HCT116 (cell line): Measurements from ENCODE around the gene ZNF630. TPM values are rescaled to one million over a fixed set of nuclear protein-coding genes. Genes with fewer than 3 reads are reported as not detected.
A peak's percentile ranks its signal among the peaks of the same experiment; 100 is the strongest.

Experiments used
- ATAC-seq: fragments of 200-7000 bp; cut with Tn5 transposase; 2 replicates; pipeline ENCODE4 v1.9.1; 2020; ENCODE audit warnings: mild to moderate bottlenecking, moderate library complexity
- BruUV-seq: library from RNA; stranded (reverse); fragments of 400-500 nt; replicated peaks from 2 replicates; lab custom pipeline; 2021; lab: Mats Ljungman, UMichigan
- CTCF ChIA-PET: fragments of 300-600 bp; sonication (Branson Sonifier 250); formaldehyde crosslinking; loops from one replicate; lab custom pipeline; 2021; ENCODE audit warnings: antibody characterized with exemption; lab: Charles Lee
- POLR2A ChIA-PET: fragments of 300-600, 350-600 bp; sonication (Branson Sonifier 250); formaldehyde crosslinking; loops from one replicate; lab custom pipeline; 2021; ENCODE audit warnings: antibody characterized with exemption; lab: Charles Lee
- RAD21 ChIA-PET, 2 experiments: fragments of 300-600 bp; sonication (Branson Sonifier 250); formaldehyde crosslinking; loops; one replicate each; lab custom pipeline; 2023; ENCODE audit warnings: low total read pairs in 2 of 2; ENCODE audit not compliant: uncharacterized antibody in 2 of 2, unreplicated experiment in 2 of 2, low non-redundant PET in 1 of 2; lab: Charles Lee
- DNase-seq: peaks from one replicate; pipeline ENCODE4 v3.0.0-alpha.2; 2010; ENCODE audit warnings: low read depth, low spot score
- H2AFZ ChIP-seq: fragments of 200-600 bp; shearing (Covaris generic), sonication (generic); 2 replicates; pipeline ENCODE4 v1.6.1; 2017; ENCODE audit warnings: low read depth, mixed run types, mixed read lengths, antibody characterized with exemption, low read length; ENCODE audit not compliant: poor library complexity, severe bottlenecking
- H3K27ac ChIP-seq: 2 replicates; pipeline ENCODE4 v1.5.1; 2012; ENCODE audit warnings: low read depth, low read length
- H3K27me3 ChIP-seq: fragments of 200-600 bp; sonication (generic); 2 replicates; pipeline ENCODE4 v1.6.1; 2016; ENCODE audit warnings: mixed run types, low read length, mixed read lengths; ENCODE audit not compliant: insufficient read depth
- H3K36me3 ChIP-seq, 2 experiments: fragments of 200-500 bp in 1 of 2; fragments of 200-600 bp in 1 of 2; sonication (Bioruptor generic) in 1 of 2; sonication (generic) in 1 of 2; 2 replicates each; pipeline versions ENCODE4 v1.5.1 to v1.6.1; 2014 to 2016; ENCODE audit warnings: low read length in 2 of 2, inconsistent platforms in 1 of 2, mixed read lengths in 1 of 2, mixed run types in 1 of 2; ENCODE audit not compliant: insufficient read depth in 2 of 2, control insufficient read depth in 1 of 2
- H3K4me1 ChIP-seq, 2 experiments: fragments of 200-600 bp in 1 of 2; sonication (generic) in 1 of 2; 2 replicates each; pipeline versions ENCODE4 v1.5.1 to v1.6.1; 2012 to 2017; ENCODE audit warnings: low read length in 2 of 2, inconsistent platforms in 1 of 2, mild to moderate bottlenecking in 1 of 2, mixed read lengths in 1 of 2, mixed run types in 1 of 2, moderate library complexity in 1 of 2; ENCODE audit not compliant: insufficient read depth in 2 of 2, control insufficient read depth in 1 of 2
- H3K4me2 ChIP-seq: fragments of 200-600 bp; sonication (generic); 2 replicates; pipeline ENCODE4 v1.6.1; 2017; ENCODE audit warnings: mixed run types, low read length, mixed read lengths
- H3K4me3 ChIP-seq, 2 experiments: fragments of 200-600 bp in 1 of 2; sonication (generic) in 1 of 2; replicated peaks in 1 of 2; 2 replicates each; pipeline ENCODE4 v1.5.1; 2011 to 2016; ENCODE audit warnings: low read length in 2 of 2, control low read depth in 1 of 2, low read depth in 1 of 2, mild to moderate bottlenecking in 1 of 2, mixed read lengths in 1 of 2, mixed run types in 1 of 2
- H3K79me2 ChIP-seq: fragments of 200-600 bp; sonication (generic); 2 replicates; pipeline ENCODE4 v1.6.1; 2017; ENCODE audit warnings: mild to moderate bottlenecking, mixed run types, low read length, moderate library complexity, mixed read lengths; ENCODE audit not compliant: insufficient read depth
- H3K9ac ChIP-seq: fragments of 200-600 bp; sonication (generic); 2 replicates; pipeline ENCODE4 v1.6.1; 2016; ENCODE audit warnings: low read length, mixed read lengths
- H3K9me2 ChIP-seq: fragments of 200-600 bp; sonication (generic), shearing (Covaris generic); 2 replicates; pipeline ENCODE4 v1.6.1; 2017; ENCODE audit warnings: mixed run types, mild to moderate bottlenecking, moderate library complexity; ENCODE audit not compliant: insufficient read depth
- H3K9me3 ChIP-seq, 2 experiments: fragments of 200-500 bp in 1 of 2; fragments of 200-600 bp in 1 of 2; sonication (Bioruptor generic) in 1 of 2; sonication (generic) in 1 of 2; 2 replicates each; pipeline ENCODE4 v1.6.1; 2014 to 2017; ENCODE audit warnings: low read length in 2 of 2, mixed read lengths in 2 of 2, inconsistent platforms in 1 of 2, low read depth in 1 of 2, mild to moderate bottlenecking in 1 of 2, mixed run types in 1 of 2, moderate library complexity in 1 of 2; ENCODE audit not compliant: control insufficient read depth in 1 of 2, insufficient read depth in 1 of 2
- H4K20me1 ChIP-seq: fragments of 200-600 bp; sonication (generic), shearing (Covaris generic); 2 replicates; pipeline ENCODE4 v1.6.1; 2017; ENCODE audit warnings: mixed run types, mild to moderate bottlenecking, moderate library complexity; ENCODE audit not compliant: insufficient read depth
- CBX3 ChIP-seq: IDR thresholded peaks from 2 replicates; pipeline ENCODE4 v1.6.1; 2012; ENCODE audit warnings: low read depth
- CEBPB ChIP-seq: IDR thresholded peaks from 2 replicates; pipeline ENCODE4 v1.6.1; 2012; ENCODE audit warnings: low read depth
- EGR1 ChIP-seq: IDR thresholded peaks from 2 replicates; pipeline ENCODE4 v1.6.1; 2012; ENCODE audit warnings: low read depth
- ELF1 ChIP-seq: IDR thresholded peaks from 2 replicates; pipeline ENCODE4 v1.6.1; 2012; ENCODE audit warnings: low read depth, borderline replicate concordance
- EZH2 ChIP-seq: fragments of 200-600 bp; sonication (generic); IDR thresholded peaks from 2 replicates; pipeline ENCODE4 v1.6.1; 2017; ENCODE audit warnings: antibody characterized with exemption, mixed run types
- EZH2phosphoT487 ChIP-seq: fragments of 200-600 bp; IDR thresholded peaks from 2 replicates; pipeline ENCODE4 v1.6.1; 2018; ENCODE audit warnings: antibody characterized with exemption, borderline replicate concordance
- FOSL1 ChIP-seq: IDR thresholded peaks from 2 replicates; pipeline ENCODE4 v1.6.1; 2012; ENCODE audit warnings: low read depth
- JUND ChIP-seq: IDR thresholded peaks from 2 replicates; pipeline ENCODE4 v1.6.1; 2012
- POLR2A ChIP-seq: IDR thresholded peaks from 2 replicates; pipeline ENCODE4 v1.7.0; 2011; ENCODE audit warnings: borderline replicate concordance; ENCODE audit not compliant: insufficient read depth, insufficient read length; ENCODE audit errors: extremely low read depth
- POLR2AphosphoS5 ChIP-seq: IDR thresholded peaks from 2 replicates; pipeline ENCODE4 v1.6.1; 2011; ENCODE audit warnings: mild to moderate bottlenecking, low read depth, low read length, moderate library complexity
- RAD21 ChIP-seq: IDR thresholded peaks from 2 replicates; pipeline ENCODE4 v1.6.1; 2012; ENCODE audit warnings: low read depth, mild to moderate bottlenecking
- SIN3A ChIP-seq: IDR thresholded peaks from 2 replicates; pipeline ENCODE4 v1.6.1; 2012; ENCODE audit warnings: low read depth
- SP1 ChIP-seq: IDR thresholded peaks from 2 replicates; pipeline ENCODE4 v1.6.1; 2012; ENCODE audit warnings: low read depth
- SRF ChIP-seq: IDR thresholded peaks from 2 replicates; pipeline ENCODE4 v1.6.1; 2012; ENCODE audit warnings: low read depth
- TCF7L2 ChIP-seq: IDR thresholded peaks from 2 replicates; pipeline ENCODE4 v1.7.0; 2011; ENCODE audit warnings: borderline replicate concordance, inconsistent platforms; ENCODE audit not compliant: insufficient read depth, insufficient read length; ENCODE audit errors: extremely low read depth
- YY1 ChIP-seq: IDR thresholded peaks from 2 replicates; pipeline ENCODE4 v1.6.1; 2011; ENCODE audit warnings: low read length, low read depth, moderate library complexity, mild to moderate bottlenecking; ENCODE audit not compliant: insufficient replicate concordance; ENCODE audit errors: extremely low read depth
- ZFX ChIP-seq: fragments of 450-650 bp; IDR thresholded peaks from 2 replicates; pipeline ENCODE4 v1.6.1; 2017
- ZNF274 ChIP-seq: fragments of 200-500 bp; sonication (Bioruptor generic); IDR thresholded peaks from 2 replicates; pipeline ENCODE4 v1.6.1; 2014; ENCODE audit warnings: mild to moderate bottlenecking, low read depth, low read length, inconsistent platforms
- intact Hi-C: fragments of 100-400 bp; cut with micrococcal nuclease; formaldehyde crosslinking; loops from 2 replicates; pipeline ENCODE4 v1.10.0; 2022
- total RNA-seq: library from RNA; stranded (reverse); gene quantifications from one replicate; pipeline ENCODE4 v1.2.1, GENCODE V29; 2021; ENCODE audit not compliant: unreplicated experiment
- TF ChIP-seq, protein P1 (sequence below): IDR thresholded peaks from 2 replicates; pipeline ENCODE4 v1.6.1; 2012
- TF ChIP-seq, protein P2 (sequence below): IDR thresholded peaks from 2 replicates; pipeline ENCODE4 v1.6.1; 2011; ENCODE audit warnings: mild to moderate bottlenecking, low read length, moderate library complexity; ENCODE audit not compliant: insufficient replicate concordance; ENCODE audit errors: extremely low read depth
- TF ChIP-seq, protein P3 (sequence below), 3 experiments: fragments of 200-600 bp in 1 of 3; sonication (generic) in 1 of 3; IDR thresholded peaks in 2 of 3; conservative IDR thresholded peaks in 1 of 3; 2 replicates each; pipeline ENCODE4 v1.5.1; 2012 to 2017; ENCODE audit warnings: low read depth in 2 of 3, low read length in 2 of 3, antibody characterized with exemption in 1 of 3, borderline replicate concordance in 1 of 3, control low read depth in 1 of 3, mild to moderate bottlenecking in 1 of 3, mixed read lengths in 1 of 3, mixed run types in 1 of 3, moderate library complexity in 1 of 3; ENCODE audit not compliant: insufficient read depth in 1 of 3
- TF ChIP-seq, protein P4 (sequence below): IDR thresholded peaks from 2 replicates; pipeline ENCODE4 v1.6.1; 2012

ZNF630 gene
- total RNA-seq, 1 experiment from 2014 or later: not detected

DNA sequence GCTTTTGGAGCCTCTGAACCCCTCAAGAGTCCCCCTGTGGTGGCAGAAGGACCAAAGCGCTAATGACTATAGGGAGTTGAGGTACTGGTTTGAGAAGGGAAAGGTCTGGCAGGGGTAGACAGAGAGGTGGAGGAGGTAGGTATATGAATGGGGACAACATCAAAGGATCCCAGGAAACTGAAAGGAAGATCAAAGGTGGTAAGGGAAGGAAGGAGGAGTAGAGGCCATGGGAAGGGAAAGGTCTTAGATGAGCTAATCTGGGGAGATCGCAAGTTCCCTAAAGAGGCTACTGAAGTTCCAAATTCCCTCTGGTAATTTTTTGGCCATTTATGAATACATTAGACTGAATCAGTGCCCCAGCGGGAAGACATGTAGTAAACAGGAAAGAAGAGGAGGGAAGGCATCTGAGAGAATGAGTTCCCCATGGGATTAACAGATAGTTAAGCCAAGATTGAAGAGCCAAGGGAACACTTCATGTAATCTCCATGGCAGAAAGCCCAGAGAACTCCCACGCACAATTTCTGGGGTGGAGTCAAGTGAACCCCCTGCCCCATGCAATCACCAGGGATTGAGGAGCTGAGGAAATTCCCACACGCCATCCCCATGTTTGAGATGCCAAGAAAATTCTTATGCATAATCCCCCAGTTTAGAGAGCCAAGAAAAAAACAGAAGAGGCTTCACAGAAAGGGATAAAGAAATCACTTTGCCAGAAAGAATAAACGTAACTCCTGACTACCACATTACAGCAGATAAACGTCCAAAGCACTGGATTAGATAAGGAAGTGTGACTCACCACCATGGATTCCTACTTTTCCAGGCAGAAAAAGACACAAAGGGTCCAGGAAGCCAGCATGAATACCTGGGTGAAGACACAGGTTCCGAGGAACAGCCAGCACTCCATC lies 25.8 kb downstream of the ZNF630 start:
- Histone ChIP-seq H3K4me2 (peak overlapping the region; percentile 75), H2AFZ (peak overlapping the region; percentile 78)
- BruUV-seq: no TSS peak
- TF ChIP-seq, protein P1, sequence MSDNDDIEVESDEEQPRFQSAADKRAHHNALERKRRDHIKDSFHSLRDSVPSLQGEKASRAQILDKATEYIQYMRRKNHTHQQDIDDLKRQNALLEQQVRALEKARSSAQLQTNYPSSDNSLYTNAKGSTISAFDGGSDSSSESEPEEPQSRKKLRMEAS: no peak
- TF ChIP-seq EGR1: peak; percentile 91
- TF ChIP-seq JUND: peak; percentile 70
- TF ChIP-seq, protein P2, sequence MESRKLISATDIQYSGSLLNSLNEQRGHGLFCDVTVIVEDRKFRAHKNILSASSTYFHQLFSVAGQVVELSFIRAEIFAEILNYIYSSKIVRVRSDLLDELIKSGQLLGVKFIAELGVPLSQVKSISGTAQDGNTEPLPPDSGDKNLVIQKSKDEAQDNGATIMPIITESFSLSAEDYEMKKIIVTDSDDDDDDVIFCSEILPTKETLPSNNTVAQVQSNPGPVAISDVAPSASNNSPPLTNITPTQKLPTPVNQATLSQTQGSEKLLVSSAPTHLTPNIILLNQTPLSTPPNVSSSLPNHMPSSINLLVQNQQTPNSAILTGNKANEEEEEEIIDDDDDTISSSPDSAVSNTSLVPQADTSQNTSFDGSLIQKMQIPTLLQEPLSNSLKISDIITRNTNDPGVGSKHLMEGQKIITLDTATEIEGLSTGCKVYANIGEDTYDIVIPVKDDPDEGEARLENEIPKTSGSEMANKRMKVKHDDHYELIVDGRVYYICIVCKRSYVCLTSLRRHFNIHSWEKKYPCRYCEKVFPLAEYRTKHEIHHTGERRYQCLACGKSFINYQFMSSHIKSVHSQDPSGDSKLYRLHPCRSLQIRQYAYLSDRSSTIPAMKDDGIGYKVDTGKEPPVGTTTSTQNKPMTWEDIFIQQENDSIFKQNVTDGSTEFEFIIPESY: no peak
- TF ChIP-seq POLR2AphosphoS5: no peak
- no peak for TF ChIP-seq RAD21
- TF ChIP-seq EZH2phosphoT487: no peak
- TF ChIP-seq, protein P3, sequence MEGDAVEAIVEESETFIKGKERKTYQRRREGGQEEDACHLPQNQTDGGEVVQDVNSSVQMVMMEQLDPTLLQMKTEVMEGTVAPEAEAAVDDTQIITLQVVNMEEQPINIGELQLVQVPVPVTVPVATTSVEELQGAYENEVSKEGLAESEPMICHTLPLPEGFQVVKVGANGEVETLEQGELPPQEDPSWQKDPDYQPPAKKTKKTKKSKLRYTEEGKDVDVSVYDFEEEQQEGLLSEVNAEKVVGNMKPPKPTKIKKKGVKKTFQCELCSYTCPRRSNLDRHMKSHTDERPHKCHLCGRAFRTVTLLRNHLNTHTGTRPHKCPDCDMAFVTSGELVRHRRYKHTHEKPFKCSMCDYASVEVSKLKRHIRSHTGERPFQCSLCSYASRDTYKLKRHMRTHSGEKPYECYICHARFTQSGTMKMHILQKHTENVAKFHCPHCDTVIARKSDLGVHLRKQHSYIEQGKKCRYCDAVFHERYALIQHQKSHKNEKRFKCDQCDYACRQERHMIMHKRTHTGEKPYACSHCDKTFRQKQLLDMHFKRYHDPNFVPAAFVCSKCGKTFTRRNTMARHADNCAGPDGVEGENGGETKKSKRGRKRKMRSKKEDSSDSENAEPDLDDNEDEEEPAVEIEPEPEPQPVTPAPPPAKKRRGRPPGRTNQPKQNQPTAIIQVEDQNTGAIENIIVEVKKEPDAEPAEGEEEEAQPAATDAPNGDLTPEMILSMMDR (IDR thresholded peaks at IDR 0.05 in 2 of 3, conservative IDR thresholded peaks at IDR 0.05 in 1 of 3; ENCODE audit: borderline replicate concordance in 1 of 3, insufficient read depth in 1 of 3, low read depth in 2 of 3, low read length in 2 of 3): no peak
- TF ChIP-seq CEBPB: peak; percentile 25
- TF ChIP-seq ZNF274: no peak
- peak; percentile 48 for TF ChIP-seq SP1
- no peak for TF ChIP-seq ELF1
- no peak for TF ChIP-seq POLR2A
- TF ChIP-seq, protein P4, sequence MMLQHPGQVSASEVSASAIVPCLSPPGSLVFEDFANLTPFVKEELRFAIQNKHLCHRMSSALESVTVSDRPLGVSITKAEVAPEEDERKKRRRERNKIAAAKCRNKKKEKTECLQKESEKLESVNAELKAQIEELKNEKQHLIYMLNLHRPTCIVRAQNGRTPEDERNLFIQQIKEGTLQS: no peak
- no peak for TF ChIP-seq SRF
- TF ChIP-seq YY1: no peak
- TF ChIP-seq TCF7L2: no peak
- 0 out of 2 replicates have a peak, but pooled peaks have one; percentile 25 for TF ChIP-seq CBX3
- peak; percentile 60 for TF ChIP-seq FOSL1
- no peak for TF ChIP-seq EZH2
- TF ChIP-seq ZFX: no peak
- 0 out of 2 replicates have a peak, but pooled peaks have one; percentile 24 for TF ChIP-seq SIN3A

More for the DNA sequence above, 25.8 kb downstream of the ZNF630 start:
- POLR2A ChIA-PET: no interaction called here
- H3K4me3 ChIP-seq: peak overlapping the region; percentile 11 to 44
- peak overlapping the region; percentile 80 for H3K27ac ChIP-seq
- no peaks in the 10 kb centered on the region for H3K9me2 ChIP-seq
- intact Hi-C loops: no loop called here
- H3K4me1 ChIP-seq: peaks cover 9 to 21% of the 10 kb centered on the region in 2 experiments
- RAD21 ChIA-PET: no interaction called here
- H4K20me1 ChIP-seq: no peaks in the 10 kb centered on the region
- peak; percentile 78 for ATAC-seq
- CTCF ChIA-PET: no interaction called here
- no peaks in the 10 kb centered on the region for H3K79me2 ChIP-seq
- peak; percentile 44 for DNase-seq
- peak overlapping the region; percentile 38 for H3K9ac ChIP-seq
- no peaks in the 10 kb centered on the region for H3K27me3 ChIP-seq
- no peaks in the 10 kb centered on the region for H3K9me3 ChIP-seq
- H3K36me3 ChIP-seq: no peaks in the 10 kb centered on the region
